T-cell (primary cell): ENCODE measurements around the gene BPHL. TPM values are rescaled to one million over a fixed set of nuclear protein-coding genes. Genes with fewer than 3 reads are reported as not detected.

ENCODE experiments used
- ATAC-seq, 4 experiments: fragments of 200-7000 bp in 3 of 4; fragments of 150-1000 bp in 1 of 4; cut with Tn5 transposase; replicated peaks in 1 of 4; 1 replicate in 3 of 4; 2 replicates in 1 of 4; pipeline ENCODE4 v1.10.0; 2021; ENCODE audit warnings: moderate library complexity in 3 of 4, mild to moderate bottlenecking in 2 of 4, moderate number of reproducible peaks in 1 of 4
- CTCF ChIA-PET, 2 donors: fragments of 300-600 bp; sonication (Branson Sonifier 250); formaldehyde crosslinking; loops; one replicate each; lab custom pipeline; 2022; ENCODE audit warnings: antibody characterized with exemption in 2 of 2; lab: Charles Lee
- POLR2A ChIA-PET, 2 donors: fragments of 300-600 bp; sonication (Branson Sonifier 250); formaldehyde crosslinking; loops; one replicate each; lab custom pipeline; 2022; ENCODE audit warnings: antibody characterized with exemption in 2 of 2; lab: Charles Lee
- DNase-seq, 35 experiments: peaks; one replicate each; pipeline versions ENCODE4 v3.0.0 to v3.0.0-alpha.2; 2013 to 2023
- H3K27ac ChIP-seq: one replicate; pipeline ENCODE4 v1.5.1; 2013; ENCODE audit warnings: low read length
- H3K27me3 ChIP-seq, 2 experiments: replicated peaks in 1 of 2; 1 replicate in 1 of 2; 2 replicates in 1 of 2; pipeline versions ENCODE4 v1.6.1 to v1.7.0; 2013; ENCODE audit warnings: low read length in 1 of 2, mixed read lengths in 1 of 2; ENCODE audit not compliant: control insufficient read depth in 2 of 2, insufficient read depth in 2 of 2; ENCODE audit errors: extremely low read depth in 1 of 2
- H3K36me3 ChIP-seq, 2 donors: 1 replicate in 1 of 2; 2 replicates in 1 of 2; pipeline versions ENCODE4 v1.6.1 to v1.7.0; 2013; ENCODE audit warnings: low read length in 1 of 2; ENCODE audit not compliant: control insufficient read depth in 2 of 2, insufficient read depth in 1 of 2; ENCODE audit errors: extremely low read depth in 1 of 2
- H3K4me1 ChIP-seq, 2 experiments: 1 replicate in 1 of 2; 2 replicates in 1 of 2; pipeline versions ENCODE4 v1.6.1 to v1.7.0; 2013; ENCODE audit warnings: low read length in 2 of 2, mixed read lengths in 1 of 2; ENCODE audit not compliant: insufficient read depth in 2 of 2, control insufficient read depth in 1 of 2; ENCODE audit errors: extremely low read depth in 1 of 2
- H3K4me3 ChIP-seq, 2 donors: 1 replicate in 1 of 2; 2 replicates in 1 of 2; pipeline versions ENCODE4 v1.5.1 to v1.7.0; 2013; ENCODE audit warnings: mild to moderate bottlenecking in 2 of 2, low read length in 1 of 2, moderate library complexity in 1 of 2; ENCODE audit not compliant: control insufficient read depth in 1 of 2; ENCODE audit errors: extremely low read depth in 1 of 2
- H3K9me3 ChIP-seq: 2 replicates; pipeline ENCODE4 v1.7.0; 2013
- H3K27ac Mint-ChIP-seq, 2 donors: one replicate each; pipeline ENCODE4 v1.8.0; 2020 to 2021; ENCODE audit warnings: mild to moderate bottlenecking in 2 of 2, mixed read lengths in 2 of 2
- H3K27me3 Mint-ChIP-seq, 2 donors: one replicate each; pipeline ENCODE4 v1.8.0; 2021 to 2022; ENCODE audit warnings: mixed read lengths in 2 of 2
- H3K36me3 Mint-ChIP-seq: one replicate; pipeline ENCODE4 v1.8.0; 2021; ENCODE audit warnings: mixed read lengths
- H3K4me1 Mint-ChIP-seq, 3 donors: one replicate each; pipeline ENCODE4 v1.8.0; 2020 to 2022; ENCODE audit warnings: mixed read lengths in 3 of 3, mild to moderate bottlenecking in 1 of 3
- H3K4me3 Mint-ChIP-seq, 3 donors: one replicate each; pipeline ENCODE4 v1.8.0; 2020 to 2022; ENCODE audit warnings: mild to moderate bottlenecking in 3 of 3, mixed read lengths in 3 of 3, moderate library complexity in 3 of 3
- H3K9me3 Mint-ChIP-seq, 3 donors: one replicate each; pipeline ENCODE4 v1.8.0; 2020 to 2022; ENCODE audit warnings: mixed read lengths in 3 of 3
- WGBS: methylation state at CpG from one replicate; pipeline ENCODE4 v1.1.5; 2013; ENCODE audit warnings: missing lambda C conversion rate; ENCODE audit not compliant: insufficient coverage; 5-methylcytosine and 5-hydroxymethylcytosine counted together
- total RNA-seq, 35 experiments: library from RNA in 6 of 35; stranded (reverse) in 6 of 35; fragments of 120-200 nt in 1 of 35; gene quantifications; one replicate each; pipeline versions ENCODE4 v1.2.1 to v1.2.4 and lab custom pipeline; 2013 to 2026

BPHL gene
- total RNA-seq, 5 donors from 2014 or later (not counting 1 experiment from before 2014, with no cell fraction given), result 7.1 to 12.4 (median 11.0) TPM

DNA sequence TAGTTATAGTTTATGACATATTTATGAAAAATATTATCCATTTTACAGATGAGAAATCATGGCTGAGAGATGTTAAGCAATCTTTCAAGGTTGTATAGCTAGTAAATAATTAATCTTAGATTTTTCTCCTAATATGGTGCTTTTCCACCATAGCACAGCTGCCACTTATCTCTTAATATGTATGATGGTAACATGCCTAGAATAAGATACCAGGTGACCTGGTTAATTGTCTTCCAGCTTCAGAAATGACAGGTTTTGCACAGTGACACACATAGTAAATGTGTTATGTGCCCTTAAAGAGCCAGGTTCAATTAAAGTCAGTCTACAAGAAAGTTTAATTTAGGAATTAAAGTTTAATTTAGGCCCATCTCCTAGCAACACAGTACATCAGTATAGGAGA, 24.0 kb downstream of the BPHL start:
- H3K36me3 Mint-ChIP-seq, result peaks cover 44% of the 10 kb centered on the region
- H3K4me1 ChIP-seq, result no peaks in the 10 kb centered on the region
- no peak overlapping the region for H3K27ac Mint-ChIP-seq
- ATAC-seq, result no peak
- no peaks in the 10 kb centered on the region for H3K9me3 Mint-ChIP-seq
- no peaks in the 10 kb centered on the region for H3K9me3 ChIP-seq
- peaks cover 0 to 11% (median 0%) of the 10 kb centered on the region in 3 donors for H3K4me1 Mint-ChIP-seq
- DNase-seq, result no peak
- H3K4me3 Mint-ChIP-seq, result no peak overlapping the region
- ChIA-PET POLR2A (no interaction called here), CTCF (no interaction called here)
- no peaks in the 10 kb centered on the region for H3K27me3 Mint-ChIP-seq
- peaks cover 4 to 12% of the 10 kb centered on the region in 2 donors for H3K36me3 ChIP-seq
- no peaks in the 10 kb centered on the region for H3K27me3 ChIP-seq
- no peak overlapping the region for H3K4me3 ChIP-seq
- H3K27ac ChIP-seq, result no peak overlapping the region

DNA sequence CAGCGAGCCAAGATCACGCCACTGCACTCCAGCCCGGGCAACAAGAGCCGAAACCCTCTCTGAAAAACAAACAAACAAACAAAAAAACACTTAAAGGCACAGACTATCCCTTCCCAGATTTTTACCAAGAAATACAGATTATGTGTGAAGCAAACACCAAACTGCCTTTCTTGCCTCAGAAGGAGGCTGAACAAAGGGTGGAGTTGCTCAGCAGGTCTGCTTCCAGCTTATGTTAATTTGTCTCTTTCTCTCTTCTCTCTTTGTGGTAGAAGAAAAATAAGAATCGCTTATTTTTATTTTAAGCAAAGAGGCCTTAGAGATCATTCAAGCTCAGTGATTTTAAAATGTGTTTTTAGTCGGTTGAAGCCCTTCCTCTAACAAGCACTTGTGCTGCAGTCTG, 24.6 kb downstream of the BPHL start:
- no peak overlapping the region for H3K27ac ChIP-seq
- no peak overlapping the region for H3K27ac Mint-ChIP-seq
- peaks cover 4 to 8% of the 10 kb centered on the region in 2 donors for H3K36me3 ChIP-seq
- no peaks in the 10 kb centered on the region for H3K27me3 Mint-ChIP-seq
- CTCF ChIA-PET, result no interaction called here
- WGBS, result 100% methylated on average over 2 of the region's 6 CpGs
- no peaks in the 10 kb centered on the region for H3K27me3 ChIP-seq
- peaks cover 46% of the 10 kb centered on the region for H3K36me3 Mint-ChIP-seq
- no peaks in the 10 kb centered on the region for H3K9me3 Mint-ChIP-seq
- peaks cover 0 to 11% (median 0%) of the 10 kb centered on the region in 3 donors for H3K4me1 Mint-ChIP-seq
- no peaks in the 10 kb centered on the region for H3K4me1 ChIP-seq
- no peak overlapping the region for H3K4me3 ChIP-seq
- POLR2A ChIA-PET, result no interaction called here
- no peak overlapping the region for H3K4me3 Mint-ChIP-seq
- ATAC-seq (no peak), DNase-seq (no peak)
- no peaks in the 10 kb centered on the region for H3K9me3 ChIP-seq

DNA sequence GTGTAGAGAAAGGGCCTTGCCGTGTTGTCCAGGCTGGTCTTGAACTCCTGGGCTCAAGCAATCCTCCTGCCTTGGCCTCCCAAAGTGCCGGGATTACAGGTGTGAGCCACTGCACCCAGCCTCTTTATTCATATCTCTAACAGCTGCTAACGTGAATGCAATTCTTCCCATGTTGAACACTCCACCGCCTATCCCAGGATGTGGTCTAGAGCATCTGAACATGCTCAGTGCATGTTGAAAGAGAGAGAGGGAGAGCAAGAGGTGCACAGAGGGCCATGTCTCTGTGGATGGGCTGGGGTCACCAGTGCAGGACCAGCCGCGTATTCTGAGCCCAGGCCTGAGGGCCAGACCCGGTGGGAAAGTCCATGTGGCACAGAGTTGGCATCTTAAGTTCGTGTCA, 26.1 kb downstream of the BPHL start:
- Histone ChIP-seq H3K27me3 (no peaks in the 10 kb centered on the region), H3K4me1 (no peaks in the 10 kb centered on the region), H3K9me3 (no peaks in the 10 kb centered on the region), H3K36me3 (peaks cover 6 to 7% of the 10 kb centered on the region in 2 donors), H3K4me3 (no peak overlapping the region), H3K27ac (no peak overlapping the region)
- Mint-ChIP-seq H3K9me3 (no peaks in the 10 kb centered on the region), H3K27ac (no peak overlapping the region), H3K4me1 (peaks cover 0 to 5% (median 0%) of the 10 kb centered on the region in 3 donors), H3K36me3 (peaks cover 37% of the 10 kb centered on the region), H3K27me3 (no peaks in the 10 kb centered on the region), H3K4me3 (no peak overlapping the region)
- ATAC-seq (no peak), DNase-seq (no peak)
- WGBS, result 93% methylated on average over 4 of the region's 8 CpGs
- ChIA-PET POLR2A (interaction anchor here in 1 of 2 donors (0.7 kb wide), 1 partner anchor 82 kb away, joined by 13 read pairs; no protein-coding TSS in a partner anchor), CTCF (no interaction called here)

DNA sequence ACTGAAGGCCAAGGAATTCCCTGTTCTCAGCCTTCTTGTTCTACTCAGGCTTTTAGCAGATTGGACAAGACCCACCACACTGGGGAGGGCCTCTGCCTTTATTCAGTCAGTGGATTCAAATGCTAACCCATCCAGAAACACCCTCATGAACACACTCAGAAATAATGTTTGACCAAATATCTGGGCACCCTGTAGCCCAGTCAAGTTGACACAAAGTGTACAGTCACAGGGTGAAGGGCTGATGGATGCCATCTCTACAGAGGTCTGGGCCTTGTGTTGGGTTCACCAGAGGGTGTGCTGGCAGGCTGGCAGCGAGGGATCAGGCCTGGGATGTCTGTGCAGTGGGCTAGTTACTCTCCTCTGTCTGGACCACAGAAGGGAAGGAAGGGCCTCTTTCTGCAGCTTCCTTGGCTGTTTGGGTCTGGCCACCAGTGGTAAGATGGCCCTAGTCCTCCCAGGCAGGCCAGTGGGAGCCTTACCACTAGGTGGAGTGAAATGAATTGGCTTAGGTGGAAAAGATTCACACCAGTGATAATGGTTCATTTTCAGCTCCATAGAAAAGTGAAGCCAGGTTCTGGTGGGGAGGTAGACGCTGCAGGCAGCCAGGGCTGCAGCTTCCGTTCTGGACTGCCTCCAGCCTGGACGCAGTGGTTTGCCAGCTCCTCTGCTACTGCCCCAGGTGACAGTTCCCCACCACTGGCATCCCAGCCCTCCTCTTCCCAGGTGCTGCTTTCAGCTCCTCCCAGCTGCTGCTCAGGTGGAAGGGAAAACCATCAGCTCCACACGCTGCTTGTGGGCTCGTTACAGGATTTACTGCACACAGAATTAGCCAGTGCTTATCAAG, 29.6 kb downstream of the BPHL start:
- DNase-seq, result no peak
- no peaks in the 10 kb centered on the region for H3K27me3 ChIP-seq
- ATAC-seq, result no peak
- Mint-ChIP-seq H3K9me3 (no peaks in the 10 kb centered on the region), H3K36me3 (peaks cover 26% of the 10 kb centered on the region), H3K27ac (no peak overlapping the region), H3K27me3 (no peaks in the 10 kb centered on the region), H3K4me3 (no peak overlapping the region), H3K4me1 (peaks cover 0 to 5% (median 0%) of the 10 kb centered on the region in 3 donors)
- no peaks in the 10 kb centered on the region for H3K9me3 ChIP-seq
- no peaks in the 10 kb centered on the region for H3K4me1 ChIP-seq
- WGBS, result 89% methylated on average over 1 of the region's 6 CpGs
- POLR2A ChIA-PET, result no interaction called here
- no peak overlapping the region for H3K4me3 ChIP-seq
- CTCF ChIA-PET, result interaction anchor here in 1 of 2 donors (0.9 kb wide), 1 partner anchor 9 kb away, joined by 4 read pairs; the partner anchor contains the start of gene TUBB2A
- peaks cover 1 to 7% of the 10 kb centered on the region in 2 donors for H3K36me3 ChIP-seq
- H3K27ac ChIP-seq, result no peak overlapping the region

DNA sequence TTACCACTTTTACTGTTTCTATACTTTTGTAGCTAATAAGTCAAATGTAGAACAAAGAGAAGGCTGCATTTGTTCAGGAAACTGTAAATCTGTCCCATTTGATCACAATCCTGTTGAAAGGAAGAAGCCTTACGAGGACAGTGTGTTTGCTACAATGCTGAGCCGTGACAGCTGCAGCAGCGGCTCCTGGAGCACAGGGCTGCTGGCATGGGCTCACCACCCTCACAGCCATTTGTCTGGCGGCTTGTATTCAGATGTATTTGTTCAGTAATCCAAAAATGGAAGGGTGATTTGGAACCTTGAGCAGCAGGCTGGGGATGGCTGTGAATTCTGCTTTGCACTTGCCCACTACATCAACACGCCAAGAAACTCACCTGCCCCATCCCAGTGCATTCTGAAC, 33.2 kb downstream of the BPHL start:
- H3K27me3 Mint-ChIP-seq, result peaks cover 4 to 5% of the 10 kb centered on the region in 2 donors
- peaks cover under 1 to 6% of the 10 kb centered on the region in 2 experiments for H3K4me1 ChIP-seq
- H3K27ac Mint-ChIP-seq, result no peak overlapping the region
- ATAC-seq (no peak), DNase-seq (no peak)
- peaks cover 0 to 2% of the 10 kb centered on the region in 2 experiments for H3K27me3 ChIP-seq
- H3K4me3 ChIP-seq, result no peak overlapping the region
- WGBS, result 89% methylated on average over 2 of the region's 5 CpGs
- peaks cover 34% of the 10 kb centered on the region for H3K36me3 Mint-ChIP-seq
- POLR2A ChIA-PET, result no interaction called here
- H3K27ac ChIP-seq, result no peak overlapping the region
- H3K9me3 Mint-ChIP-seq, result no peaks in the 10 kb centered on the region
- no peaks in the 10 kb centered on the region for H3K9me3 ChIP-seq
- CTCF ChIA-PET, result interaction anchor here in 1 of 2 donors (1.1 kb wide), 1 partner anchor 10 kb away, joined by 3 read pairs; no protein-coding TSS in a partner anchor
- no peak overlapping the region for H3K4me3 Mint-ChIP-seq
- peaks cover 8% of the 10 kb centered on the region in 3 donors for H3K4me1 Mint-ChIP-seq
- H3K36me3 ChIP-seq, result peaks cover 2 to 7% of the 10 kb centered on the region in 2 donors

DNA sequence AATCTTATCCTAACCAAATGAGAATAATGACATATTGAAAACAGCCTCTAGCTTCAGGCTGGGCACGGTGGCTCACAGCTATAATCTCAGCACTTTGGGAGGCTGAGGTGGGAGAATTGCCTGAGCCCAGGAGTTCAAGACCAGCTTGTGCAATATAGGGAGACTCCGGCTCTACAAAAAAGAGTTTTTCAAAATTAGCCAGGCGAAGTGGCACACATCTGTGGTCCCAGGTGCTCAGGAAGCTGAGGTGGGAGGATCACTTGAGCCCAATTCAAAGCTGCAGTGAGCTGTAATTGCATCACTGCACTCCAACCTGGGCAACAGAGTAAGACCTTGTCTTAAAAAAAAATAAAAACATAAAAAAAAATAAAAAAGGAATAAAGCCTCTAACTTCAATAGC, 34.2 kb downstream of the BPHL start:
- no peak overlapping the region for H3K27ac Mint-ChIP-seq
- peaks cover 10 to 12% (median 11%) of the 10 kb centered on the region in 3 donors for H3K4me1 Mint-ChIP-seq
- DNase-seq (no peak), ATAC-seq (no peak)
- Histone ChIP-seq H3K27ac (no peak overlapping the region), H3K4me1 (peaks cover 3 to 10% of the 10 kb centered on the region in 2 experiments), H3K4me3 (no peak overlapping the region), H3K36me3 (peaks cover 2 to 7% of the 10 kb centered on the region in 2 donors), H3K9me3 (no peaks in the 10 kb centered on the region), H3K27me3 (peaks cover 0 to 4% of the 10 kb centered on the region in 2 experiments)
- POLR2A ChIA-PET, result interaction anchor here in 1 of 2 donors (1.0 kb wide), 1 partner anchor 14 kb away, joined by 3 read pairs; no protein-coding TSS in a partner anchor
- CTCF ChIA-PET, result interaction anchor here in 1 of 2 donors (0.6 kb wide), 1 partner anchor 74 kb away, joined by 4 read pairs; no protein-coding TSS in a partner anchor
- H3K36me3 Mint-ChIP-seq, result peaks cover 30% of the 10 kb centered on the region
- no peak overlapping the region for H3K4me3 Mint-ChIP-seq
- H3K9me3 Mint-ChIP-seq, result no peaks in the 10 kb centered on the region
- peaks cover 4 to 5% of the 10 kb centered on the region in 2 donors for H3K27me3 Mint-ChIP-seq
- 71% methylated on average over 2 of the region's 3 CpGs for WGBS
